ENCODE results near the gene ATP1A1.

ATP1A1 gene

GRCh38 chr1:116448785-116449385, 75.8 kb downstream of the ATP1A1 start:
- no peaks in the 10 kb centered on the region for H3K36me3 ChIP-seq (ENCODE audit: insufficient read depth, low read length)
- H3K9ac ChIP-seq (ENCODE audit: low read length): no peak overlapping the region
- H3K27ac ChIP-seq (ENCODE audit: low read depth, low read length, poor library complexity, severe bottlenecking): no peak overlapping the region
- H3K9me3 ChIP-seq (ENCODE audit: low read length): no peaks in the 10 kb centered on the region
- H3K27me3 ChIP-seq (ENCODE audit: insufficient read depth, low read length): no peaks in the 10 kb centered on the region
- no peaks in the 10 kb centered on the region for H4K20me1 ChIP-seq (ENCODE audit: insufficient read depth, low read length)
- H3K4me3 ChIP-seq (ENCODE audit: low read depth, low read length, poor library complexity, severe bottlenecking): no peak overlapping the region
- no peak for TF ChIP-seq CTCF (IDR thresholded peaks at IDR 0.05; ENCODE audit: low read length)
- no peak for TF ChIP-seq EZH2 (IDR thresholded peaks at IDR 0.05; ENCODE audit: borderline replicate concordance, low read length)
- no peak overlapping the region for H2AFZ ChIP-seq (ENCODE audit: low read length)
- no peaks in the 10 kb centered on the region for H3K4me1 ChIP-seq (ENCODE audit: insufficient read depth, low read length, severe bottlenecking)
- H3F3A ChIP-seq (ENCODE audit: insufficient read depth, low read length): no peaks in the 10 kb centered on the region
- H3K79me2 ChIP-seq (ENCODE audit: insufficient read depth, low read length): no peaks in the 10 kb centered on the region
- H3K9me2 ChIP-seq (ENCODE audit: low read depth, low read length): no peaks in the 10 kb centered on the region
- H3K4me2 ChIP-seq (ENCODE audit: low read length): no peak overlapping the region

DNA sequence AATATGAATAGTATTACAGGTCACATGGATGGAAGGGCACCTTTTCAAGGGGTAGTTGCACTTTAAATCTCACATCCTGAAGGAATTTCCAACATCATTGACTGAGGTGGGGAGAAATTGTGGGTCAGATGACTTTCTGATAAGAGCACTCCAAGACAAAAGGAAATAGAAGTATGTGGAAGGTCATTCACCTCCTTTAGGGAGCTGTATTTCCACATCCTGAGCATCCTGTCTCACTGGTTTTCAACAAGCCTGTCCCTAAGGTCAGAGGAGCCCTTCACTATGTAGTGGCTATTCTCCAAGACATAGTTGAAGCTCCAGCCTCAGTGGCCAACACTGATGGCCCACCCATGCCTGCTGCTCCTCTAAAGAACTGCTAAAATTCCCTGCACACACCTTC, 76.5 kb downstream of the ATP1A1 start:
- Histone ChIP-seq H3K4me3 (ENCODE audit: low read depth, low read length, poor library complexity, severe bottlenecking) (no peak overlapping the region), H4K20me1 (ENCODE audit: insufficient read depth, low read length) (no peaks in the 10 kb centered on the region), H3K79me2 (ENCODE audit: insufficient read depth, low read length) (no peaks in the 10 kb centered on the region), H3K36me3 (ENCODE audit: insufficient read depth, low read length) (no peaks in the 10 kb centered on the region), H3K4me2 (ENCODE audit: low read length) (no peak overlapping the region), H3K9ac (ENCODE audit: low read length) (no peak overlapping the region), H3K9me2 (ENCODE audit: low read depth, low read length) (no peaks in the 10 kb centered on the region), H3K27ac (ENCODE audit: low read depth, low read length, poor library complexity, severe bottlenecking) (no peak overlapping the region), H2AFZ (ENCODE audit: low read length) (no peak overlapping the region), H3F3A (ENCODE audit: insufficient read depth, low read length) (no peaks in the 10 kb centered on the region), H3K27me3 (ENCODE audit: insufficient read depth, low read length) (no peaks in the 10 kb centered on the region), H3K9me3 (ENCODE audit: low read length) (no peaks in the 10 kb centered on the region), H3K4me1 (ENCODE audit: insufficient read depth, low read length, severe bottlenecking) (no peaks in the 10 kb centered on the region)
- no peak for TF ChIP-seq EZH2 (IDR thresholded peaks at IDR 0.05; ENCODE audit: borderline replicate concordance, low read length)
- no peak for TF ChIP-seq CTCF (IDR thresholded peaks at IDR 0.05; ENCODE audit: low read length)

- no peaks in the 10 kb centered on the region for H3K9me3 ChIP-seq (ENCODE audit: low read length)
- H3K4me3 ChIP-seq (ENCODE audit: low read depth, low read length, poor library complexity, severe bottlenecking): no peak overlapping the region
- no peak overlapping the region for H3K27ac ChIP-seq (ENCODE audit: low read depth, low read length, poor library complexity, severe bottlenecking)
- H3K4me2 ChIP-seq (ENCODE audit: low read length): no peak overlapping the region
- no peaks in the 10 kb centered on the region for H4K20me1 ChIP-seq (ENCODE audit: insufficient read depth, low read length)
- H3K36me3 ChIP-seq (ENCODE audit: insufficient read depth, low read length): no peaks in the 10 kb centered on the region
- no peaks in the 10 kb centered on the region for H3K4me1 ChIP-seq (ENCODE audit: insufficient read depth, low read length, severe bottlenecking)
- no peaks in the 10 kb centered on the region for H3F3A ChIP-seq (ENCODE audit: insufficient read depth, low read length)
- H3K9me2 ChIP-seq (ENCODE audit: low read depth, low read length): no peaks in the 10 kb centered on the region
- H3K9ac ChIP-seq (ENCODE audit: low read length): no peak overlapping the region
- no peaks in the 10 kb centered on the region for H3K27me3 ChIP-seq (ENCODE audit: insufficient read depth, low read length)
- no peaks in the 10 kb centered on the region for H3K79me2 ChIP-seq (ENCODE audit: insufficient read depth, low read length)
- no peak for TF ChIP-seq EZH2 (IDR thresholded peaks at IDR 0.05; ENCODE audit: borderline replicate concordance, low read length)
- no peak for TF ChIP-seq CTCF (IDR thresholded peaks at IDR 0.05; ENCODE audit: low read length)
- H2AFZ ChIP-seq (ENCODE audit: low read length): no peak overlapping the region
Observed at GRCh38 chr1:116451702-116452101, 78.7 kb downstream of the ATP1A1 start.
